ENCODE results near the gene TLE2. TPM values are rescaled to one million over a fixed set of nuclear protein-coding genes. Genes with fewer than 3 reads are reported as not detected.
A peak's percentile ranks its signal among the peaks of the same experiment; 100 is the strongest.

TLE2 gene
- polyA plus RNA-seq, 3 donors: not detected

DNA sequence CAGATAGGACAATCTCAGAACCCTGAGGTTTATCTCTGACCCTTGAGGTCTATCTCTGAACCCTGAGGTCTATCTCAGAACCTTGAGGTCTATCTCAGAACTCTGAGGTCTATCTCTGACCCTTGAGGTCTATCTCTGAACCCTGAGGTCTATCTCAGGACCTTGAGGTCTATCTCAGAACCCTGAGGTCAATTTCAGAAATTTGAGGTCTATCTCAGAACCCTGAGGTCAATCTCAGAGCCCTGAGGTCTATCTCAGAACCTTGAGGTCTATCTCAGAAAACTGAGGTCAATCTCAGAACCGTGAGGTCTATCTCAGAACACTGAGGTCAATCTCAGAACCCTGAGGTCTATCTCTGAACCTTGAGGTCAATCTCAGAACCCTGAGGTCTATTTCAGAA lies 2.3 kb downstream of the TLE2 start:
- Histone ChIP-seq H3K27me3 (ENCODE audit: control insufficient read depth in 2 of 2, insufficient read depth in 2 of 2, low read length in 2 of 2) (peaks cover 47 to 73% of the 10 kb centered on the region in 2 donors), H3K79me2 (ENCODE audit: insufficient read depth, low read length) (no peaks in the 10 kb centered on the region), H2AFZ (ENCODE audit: insufficient read depth, low read depth, low read length, poor library complexity, severe bottlenecking) (no peak overlapping the region), H3K9ac (ENCODE audit: insufficient read depth, low read length, poor library complexity, severe bottlenecking) (no peak overlapping the region), H3K4me2 (replicated peaks; ENCODE audit: extremely low read depth, low read length, poor library complexity, severe bottlenecking) (no peak overlapping the region), H3K36me3 (replicated peaks in 1 of 2; ENCODE audit: control insufficient read depth in 1 of 2, insufficient read depth in 2 of 2, low read length in 2 of 2) (no peaks in the 10 kb centered on the region), H3K4me1 (ENCODE audit: control insufficient read depth in 1 of 2, insufficient read depth in 2 of 2, low read length in 2 of 2) (peaks cover 3 to 4% of the 10 kb centered on the region in 2 donors), H4K20me1 (ENCODE audit: insufficient read depth, low read length) (no peaks in the 10 kb centered on the region), H3K9me3 (replicated peaks in 1 of 2; ENCODE audit: control insufficient read depth in 1 of 2, insufficient read depth in 1 of 2, low read length in 2 of 2) (peaks cover 0 to 30% of the 10 kb centered on the region in 2 donors), H3K4me3 (replicated peaks in 1 of 3; ENCODE audit: low read depth in 2 of 3, low read length in 3 of 3) (no peak overlapping the region), H3K27ac (ENCODE audit: low read depth in 1 of 2, low read length in 2 of 2) (no peak overlapping the region)
- intact Hi-C loops (cut with micrococcal nuclease): no loop called here
- no peak overlapping the region for H3K4me3 Mint-ChIP-seq
- peaks cover 69 to 88% (median 85%) of the 10 kb centered on the region in 3 donors for H3K27me3 Mint-ChIP-seq (ENCODE audit: low read depth in 3 of 3)
- 76% methylated on average over 1 of the region's 1 CpG for WGBS (ENCODE audit: insufficient coverage)
- TF ChIP-seq, protein P1, sequence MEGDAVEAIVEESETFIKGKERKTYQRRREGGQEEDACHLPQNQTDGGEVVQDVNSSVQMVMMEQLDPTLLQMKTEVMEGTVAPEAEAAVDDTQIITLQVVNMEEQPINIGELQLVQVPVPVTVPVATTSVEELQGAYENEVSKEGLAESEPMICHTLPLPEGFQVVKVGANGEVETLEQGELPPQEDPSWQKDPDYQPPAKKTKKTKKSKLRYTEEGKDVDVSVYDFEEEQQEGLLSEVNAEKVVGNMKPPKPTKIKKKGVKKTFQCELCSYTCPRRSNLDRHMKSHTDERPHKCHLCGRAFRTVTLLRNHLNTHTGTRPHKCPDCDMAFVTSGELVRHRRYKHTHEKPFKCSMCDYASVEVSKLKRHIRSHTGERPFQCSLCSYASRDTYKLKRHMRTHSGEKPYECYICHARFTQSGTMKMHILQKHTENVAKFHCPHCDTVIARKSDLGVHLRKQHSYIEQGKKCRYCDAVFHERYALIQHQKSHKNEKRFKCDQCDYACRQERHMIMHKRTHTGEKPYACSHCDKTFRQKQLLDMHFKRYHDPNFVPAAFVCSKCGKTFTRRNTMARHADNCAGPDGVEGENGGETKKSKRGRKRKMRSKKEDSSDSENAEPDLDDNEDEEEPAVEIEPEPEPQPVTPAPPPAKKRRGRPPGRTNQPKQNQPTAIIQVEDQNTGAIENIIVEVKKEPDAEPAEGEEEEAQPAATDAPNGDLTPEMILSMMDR (IDR thresholded peaks at IDR 0.05): no peak
- no peak for DNase-seq
- peaks cover 0 to 8% of the 10 kb centered on the region in 2 donors for H3K36me3 Mint-ChIP-seq
- peaks cover 1% of the 10 kb centered on the region for H3K4me1 Mint-ChIP-seq
- H3K27ac Mint-ChIP-seq: no peak overlapping the region
- peaks cover 0 to 25% (median 12%) of the 10 kb centered on the region in 7 donors for H3K9me3 Mint-ChIP-seq

DNA sequence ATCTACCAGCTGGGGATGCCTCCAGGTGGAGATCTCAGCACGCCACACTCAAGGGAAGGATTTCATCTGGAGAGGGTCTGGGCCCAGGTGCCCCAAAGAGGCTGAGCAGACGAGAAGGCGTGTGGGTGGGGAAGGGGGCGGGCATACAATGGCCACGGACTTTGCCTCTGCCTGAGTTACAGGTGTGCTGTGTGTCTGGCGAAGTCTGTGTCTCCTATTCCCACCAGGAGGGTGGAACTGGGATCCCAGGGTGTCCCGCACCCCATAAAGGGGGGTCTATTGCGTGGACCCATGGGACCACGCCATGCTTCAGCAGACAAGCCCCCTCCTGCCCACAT lies 3.6 kb downstream of the TLE2 start:
- Mint-ChIP-seq H3K36me3 (peaks cover 0 to 8% of the 10 kb centered on the region in 2 donors), H3K4me3 (peak overlapping the region in 1 of 2 donors; percentile 64), H3K27ac (no peak overlapping the region), H3K27me3 (ENCODE audit: low read depth in 3 of 3) (peaks cover 57 to 80% (median 75%) of the 10 kb centered on the region in 3 donors), H3K4me1 (peaks cover 1% of the 10 kb centered on the region), H3K9me3 (peaks cover 0 to 24% (median 12%) of the 10 kb centered on the region in 7 donors)
- TF ChIP-seq, protein P1 (IDR thresholded peaks at IDR 0.05): no peak
- Histone ChIP-seq H3K4me3 (replicated peaks in 1 of 3; ENCODE audit: low read depth in 2 of 3, low read length in 3 of 3) (no peak overlapping the region), H3K79me2 (ENCODE audit: insufficient read depth, low read length) (no peaks in the 10 kb centered on the region), H3K4me2 (replicated peaks; ENCODE audit: extremely low read depth, low read length, poor library complexity, severe bottlenecking) (no peak overlapping the region), H3K27ac (ENCODE audit: low read depth in 1 of 2, low read length in 2 of 2) (no peak overlapping the region), H3K4me1 (ENCODE audit: control insufficient read depth in 1 of 2, insufficient read depth in 2 of 2, low read length in 2 of 2) (peaks cover 3 to 4% of the 10 kb centered on the region in 2 donors), H4K20me1 (ENCODE audit: insufficient read depth, low read length) (no peaks in the 10 kb centered on the region), H3K27me3 (ENCODE audit: control insufficient read depth in 2 of 2, insufficient read depth in 2 of 2, low read length in 2 of 2) (peaks cover 44 to 60% of the 10 kb centered on the region in 2 donors), H3K36me3 (replicated peaks in 1 of 2; ENCODE audit: control insufficient read depth in 1 of 2, insufficient read depth in 2 of 2, low read length in 2 of 2) (no peaks in the 10 kb centered on the region), H2AFZ (ENCODE audit: insufficient read depth, low read depth, low read length, poor library complexity, severe bottlenecking) (no peak overlapping the region), H3K9ac (ENCODE audit: insufficient read depth, low read length, poor library complexity, severe bottlenecking) (no peak overlapping the region), H3K9me3 (replicated peaks in 1 of 2; ENCODE audit: control insufficient read depth in 1 of 2, insufficient read depth in 1 of 2, low read length in 2 of 2) (peaks cover 0 to 23% of the 10 kb centered on the region in 2 donors)
- DNase-seq: no peak
- WGBS (ENCODE audit: insufficient coverage): 75% methylated on average over 5 of the region's 9 CpGs
- intact Hi-C loops (cut with micrococcal nuclease): no loop called here

Measured in CD14-positive monocyte (primary cell).